GM18858 (cell line): ENCODE measurements around the gene PPP1CA.

ENCODE experiments used
- ATAC-seq: cut with Tn5 transposase; IDR thresholded peaks from one replicate; pipeline ENCODE4 v1.9.1; 2021; ENCODE audit not compliant: unreplicated experiment

Gene PPP1CA

DNA sequence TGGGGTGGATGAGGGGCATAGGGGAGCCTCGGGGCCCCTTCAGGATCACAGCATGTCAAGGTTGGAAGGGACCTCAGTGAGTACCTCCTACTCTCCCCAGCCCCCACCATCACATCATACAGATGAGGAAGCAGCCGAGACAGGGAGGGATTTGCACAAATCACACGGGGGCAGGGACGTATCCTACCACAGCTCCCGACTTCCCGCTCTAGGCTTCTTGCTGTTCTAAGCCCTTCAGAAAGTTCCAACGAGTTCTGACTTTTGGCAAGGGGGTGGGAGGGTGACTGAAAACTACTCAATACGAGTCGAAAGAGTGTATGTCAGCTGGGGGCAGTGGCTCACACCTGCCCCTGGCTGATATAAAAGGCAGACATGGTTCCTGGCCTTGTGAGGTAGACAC lies 14.6 kb downstream of the PPP1CA start:
- no peak for ATAC-seq

DNA sequence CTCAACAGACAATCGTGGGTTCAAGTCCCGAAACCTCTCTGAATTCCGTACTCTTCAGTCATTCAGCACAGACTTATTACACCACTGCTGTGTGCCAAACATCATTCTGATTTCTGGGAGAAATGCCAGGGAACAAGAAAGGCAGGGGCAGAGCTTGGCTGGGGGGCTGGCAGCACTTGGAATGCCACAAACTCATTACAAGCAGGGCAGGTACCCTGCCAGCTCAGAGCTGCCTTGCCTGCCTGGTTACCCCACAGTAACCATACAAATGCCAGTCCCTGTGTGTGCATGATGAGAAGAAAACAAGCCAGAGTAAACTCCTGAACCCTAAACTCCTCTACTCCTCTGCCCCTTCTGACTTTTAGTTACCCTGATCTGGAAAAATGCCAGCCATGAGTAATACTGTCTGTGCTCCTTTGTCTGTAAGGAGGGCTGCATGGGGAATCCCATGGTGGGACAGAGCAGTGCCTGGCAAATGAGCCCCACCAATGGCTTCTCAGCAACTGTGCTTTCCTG lies 16.7 kb downstream of the PPP1CA start:
- ATAC-seq = no peak

DNA sequence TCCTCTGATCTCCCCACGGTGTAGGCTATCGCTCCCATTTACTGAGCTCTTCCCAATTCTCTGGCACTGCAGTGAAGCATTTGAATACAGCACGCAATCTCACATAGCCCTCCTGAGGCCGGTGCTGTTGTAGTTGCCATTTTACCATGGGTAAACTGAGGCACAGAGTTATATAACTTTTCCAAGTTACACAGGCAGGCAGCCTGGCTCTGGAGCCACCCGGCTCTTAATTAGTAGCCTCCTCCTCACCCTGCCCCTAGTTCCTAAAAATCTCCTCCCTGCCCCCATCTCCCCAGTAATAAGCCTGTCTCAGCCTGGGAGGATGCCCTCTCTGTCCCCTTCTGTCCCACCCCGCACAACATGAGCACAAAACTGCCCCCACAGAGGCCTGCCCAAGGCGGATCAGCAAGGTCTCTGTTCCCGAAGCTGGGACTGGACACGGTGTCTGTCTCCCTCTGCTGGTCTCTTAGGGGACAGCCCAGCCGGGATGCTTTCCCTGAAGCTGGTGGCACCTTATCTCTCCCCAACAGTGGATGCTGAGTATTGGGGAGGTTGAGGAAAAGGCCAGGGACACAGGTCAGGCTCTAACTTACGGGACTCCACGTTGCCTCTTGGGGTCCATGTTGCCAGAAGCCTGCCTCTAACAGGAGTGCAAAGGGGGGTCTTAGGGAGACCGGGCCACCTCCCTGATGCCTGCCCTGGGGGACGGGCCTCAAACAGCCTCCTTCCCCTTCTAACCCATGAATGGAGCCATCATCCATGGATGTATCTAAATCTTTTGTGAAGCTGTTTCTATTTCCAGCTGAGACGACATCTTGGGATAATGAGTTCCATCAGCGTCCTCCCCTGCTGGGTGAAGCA lies 19.2 kb downstream of the PPP1CA start:
- no peak for ATAC-seq

DNA sequence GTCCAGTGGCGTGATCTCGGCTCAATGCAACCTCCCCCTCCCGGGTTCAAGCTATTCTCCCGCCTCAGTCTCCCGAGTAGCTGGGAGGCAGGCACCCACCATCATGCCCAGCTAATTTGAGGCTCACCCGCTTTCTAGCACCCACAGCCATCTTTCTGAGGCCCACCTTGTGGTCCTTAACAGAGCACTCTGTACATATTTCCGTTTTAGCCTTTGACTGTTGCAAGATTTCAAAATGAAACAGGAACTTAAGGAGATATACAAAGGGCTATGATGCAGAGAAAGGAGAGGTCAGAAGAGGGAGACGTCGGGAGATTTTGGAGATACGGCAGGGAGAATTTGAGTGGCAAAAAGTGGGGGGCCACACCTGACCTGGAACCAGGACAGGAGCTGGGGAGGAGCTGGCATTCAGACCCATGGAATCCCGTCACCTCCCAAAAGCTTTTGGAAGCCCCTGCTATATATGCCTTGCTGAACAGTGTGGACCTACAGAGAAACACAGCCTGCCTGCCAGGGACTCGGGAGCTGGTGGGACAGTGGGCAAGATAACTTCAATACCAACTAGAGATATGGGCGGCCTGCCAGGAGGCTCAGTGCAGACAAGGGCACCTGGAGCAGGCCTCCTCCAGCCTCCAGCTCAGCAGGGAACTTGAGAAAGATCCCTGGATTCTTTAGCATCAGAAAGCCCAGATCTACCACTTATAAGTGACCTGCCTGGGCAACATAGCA lies 20.2 kb downstream of the PPP1CA start:
- no peak for ATAC-seq

DNA sequence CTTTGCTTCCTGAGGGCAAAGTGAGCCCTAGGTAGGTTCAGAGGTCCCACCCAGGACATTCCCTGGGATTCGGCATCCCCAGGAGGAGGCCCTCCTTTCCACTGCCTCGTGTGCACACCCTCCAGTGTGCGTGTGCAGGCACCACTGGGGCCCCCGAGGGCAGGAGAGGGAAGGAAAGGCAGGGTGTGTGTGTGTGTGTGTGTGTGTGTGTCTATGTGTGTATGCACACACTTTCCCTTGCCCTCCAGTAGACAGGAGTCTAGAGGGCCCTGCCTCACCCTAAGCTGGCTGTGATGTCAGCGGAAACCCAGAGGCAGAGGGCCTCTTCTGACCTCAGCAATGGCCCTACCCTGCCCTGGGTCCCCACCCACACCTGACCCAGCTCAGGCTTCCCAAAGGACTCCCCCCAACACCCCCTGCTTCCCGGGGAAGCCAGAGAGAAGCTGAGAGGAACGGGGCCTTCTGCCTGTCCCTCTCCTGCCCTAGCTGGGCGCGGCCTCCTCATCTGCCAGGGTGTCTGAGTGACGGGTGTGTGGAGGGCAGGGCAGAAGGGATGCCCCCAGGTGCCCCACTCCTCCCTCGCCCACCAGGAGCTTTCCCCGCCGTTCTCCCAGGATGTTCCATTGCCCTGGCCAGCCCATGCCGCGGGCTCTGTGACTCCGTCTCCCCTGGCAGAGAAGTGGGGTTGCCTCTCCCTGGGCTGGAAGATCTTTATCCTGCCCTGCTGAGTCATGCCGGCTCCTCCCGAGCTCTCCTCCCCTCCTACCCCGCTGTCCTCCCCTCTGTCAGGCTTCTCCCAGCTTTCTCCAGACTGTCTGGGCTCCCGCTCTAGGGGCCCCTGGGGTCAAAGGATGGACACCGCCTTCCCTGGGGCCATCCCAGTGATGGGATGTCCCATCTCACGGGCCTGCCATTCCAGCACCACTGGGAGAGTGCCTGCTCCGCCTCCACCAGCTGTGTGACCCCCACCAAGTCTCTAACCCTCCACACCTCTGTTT lies 22.3 kb downstream of the PPP1CA start:
- ATAC-seq = no peak

DNA sequence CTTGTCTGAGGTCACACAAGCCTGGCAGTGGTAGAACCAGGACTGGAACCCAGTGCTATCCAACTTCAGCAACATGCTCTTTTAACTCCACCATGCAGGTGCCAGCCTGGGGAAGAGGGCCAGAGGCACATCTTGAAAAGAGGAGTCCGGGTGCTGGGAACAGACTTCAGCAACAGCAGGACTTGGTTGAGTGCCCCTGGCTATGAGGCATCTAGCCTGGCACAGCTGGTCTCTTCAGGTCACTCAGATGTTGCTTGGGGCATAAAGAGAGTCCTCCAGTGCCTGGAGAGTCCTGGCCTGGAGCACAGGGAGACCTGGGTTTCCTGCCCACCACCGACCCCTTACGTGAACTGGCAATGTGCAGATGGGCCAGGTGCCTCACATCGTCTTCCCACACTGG lies 23.1 kb downstream of the PPP1CA start:
- no peak for ATAC-seq

DNA sequence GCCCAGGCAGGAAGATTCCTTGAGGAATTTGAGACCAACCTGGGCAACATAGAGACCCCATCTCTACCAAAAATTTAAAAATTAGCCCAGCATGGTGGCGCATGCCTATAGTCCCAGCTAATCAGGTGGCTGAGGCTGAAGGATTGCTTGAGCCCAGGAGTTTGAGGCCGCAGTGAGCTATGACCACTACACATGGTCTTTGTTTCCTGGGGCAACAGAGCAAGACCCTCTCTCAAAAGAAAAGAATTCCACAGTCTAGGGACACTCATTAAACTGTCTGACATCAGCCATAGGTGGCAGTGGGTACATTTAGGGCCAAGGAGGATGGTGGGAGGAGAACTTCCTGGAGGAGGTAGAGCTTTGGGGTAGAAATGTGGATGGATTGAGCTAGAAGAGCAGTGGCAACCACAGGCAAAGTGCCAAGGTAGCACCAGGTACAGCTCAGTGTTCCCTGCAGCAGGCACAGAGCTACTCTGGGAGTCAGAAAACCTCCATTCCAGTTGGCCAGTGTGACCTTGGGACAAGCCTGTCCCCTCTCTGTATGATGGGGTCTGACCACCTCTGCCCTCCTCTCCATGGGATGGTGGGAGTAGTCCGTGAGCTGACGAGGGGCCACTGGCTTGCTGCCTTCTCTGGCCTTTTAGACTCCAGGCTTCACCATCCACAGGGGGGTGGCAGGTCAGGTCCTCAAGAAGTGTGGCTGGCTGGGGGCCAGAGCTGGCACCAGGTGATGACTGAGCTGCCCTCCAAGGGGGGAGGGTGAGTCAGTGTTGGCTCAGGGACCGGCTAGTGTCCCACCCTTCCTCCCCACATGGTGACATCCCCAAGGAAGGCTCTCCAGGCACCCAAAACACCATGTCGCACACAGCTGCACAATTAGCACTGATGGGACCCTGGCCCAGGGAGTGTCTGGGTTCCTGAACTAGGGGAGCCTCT lies 24.5 kb downstream of the PPP1CA start:
- ATAC-seq = no peak

DNA sequence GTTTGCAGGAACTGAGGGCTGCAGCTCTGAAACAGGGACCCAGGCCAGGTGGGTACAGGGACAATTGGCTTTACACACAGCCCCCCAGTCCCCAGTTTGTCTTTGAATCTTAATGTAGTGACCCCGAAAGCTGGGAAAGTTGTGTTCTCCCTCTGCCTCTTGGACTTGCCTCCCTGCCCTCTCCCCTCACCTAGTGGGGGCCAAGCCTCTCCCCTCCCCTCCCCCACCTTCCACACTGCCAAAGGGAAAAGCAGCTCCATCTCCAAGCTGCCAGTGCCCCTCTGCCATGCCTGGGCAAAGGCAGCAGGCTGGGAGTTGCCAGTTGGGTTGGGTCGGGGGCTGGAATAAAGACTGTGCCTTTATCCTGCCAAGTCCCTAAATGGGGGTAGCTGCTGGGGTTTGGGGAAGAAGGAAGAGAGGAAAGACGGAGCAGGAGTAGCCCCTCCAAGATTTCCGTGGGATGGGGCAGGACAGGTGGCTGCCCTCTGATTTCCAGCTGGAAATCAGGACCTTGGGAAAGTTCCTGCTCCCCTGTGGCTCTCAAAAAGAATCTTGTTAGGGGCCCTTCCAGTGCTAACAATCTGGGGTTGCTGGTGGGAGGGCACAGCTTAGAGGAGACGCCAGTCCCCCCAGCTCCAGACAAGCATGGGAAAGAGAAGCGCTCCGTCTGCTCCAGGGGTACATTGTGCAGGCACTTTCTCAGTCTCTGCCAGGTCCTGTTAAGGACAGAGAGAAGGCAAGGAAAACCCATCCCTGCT lies 25.4 kb downstream of the PPP1CA start:
- no peak for ATAC-seq

DNA sequence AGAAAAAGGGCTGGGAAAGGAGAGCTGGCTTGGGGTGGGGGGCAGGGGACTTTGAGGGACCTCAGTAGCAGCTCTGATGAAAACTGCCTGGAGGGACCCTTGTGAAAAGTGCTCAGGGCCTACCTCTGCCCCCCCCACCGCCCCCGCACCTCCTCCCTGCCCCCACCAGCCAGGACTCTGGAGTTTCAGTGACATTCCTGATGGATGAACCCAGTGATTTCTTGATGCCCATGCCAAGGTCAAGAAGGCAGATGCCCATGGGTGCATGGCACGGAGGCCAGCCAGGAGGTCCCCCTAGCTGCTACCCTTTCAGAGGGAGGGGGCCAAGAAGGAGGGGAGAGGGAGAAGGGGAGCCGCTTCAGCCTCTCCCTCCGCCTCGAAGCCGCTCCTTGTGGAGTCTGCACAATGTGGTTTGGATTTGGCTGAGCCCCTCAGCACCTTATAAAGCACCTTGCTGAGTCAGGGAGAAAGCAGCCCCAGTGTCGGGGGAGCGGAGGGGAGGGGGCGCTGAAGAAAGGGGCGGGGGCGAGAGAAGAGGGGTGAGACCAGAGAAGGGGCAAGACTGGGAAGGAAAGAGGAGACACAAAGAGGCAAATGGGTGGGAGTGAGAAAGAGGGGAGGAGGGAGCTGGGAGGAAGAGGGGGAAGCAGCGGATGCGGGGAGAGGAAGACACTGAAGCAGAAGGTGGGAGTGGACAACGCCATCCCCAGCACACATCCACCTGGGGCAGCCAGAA lies 26.2 kb downstream of the PPP1CA start:
- ATAC-seq = no peak

DNA sequence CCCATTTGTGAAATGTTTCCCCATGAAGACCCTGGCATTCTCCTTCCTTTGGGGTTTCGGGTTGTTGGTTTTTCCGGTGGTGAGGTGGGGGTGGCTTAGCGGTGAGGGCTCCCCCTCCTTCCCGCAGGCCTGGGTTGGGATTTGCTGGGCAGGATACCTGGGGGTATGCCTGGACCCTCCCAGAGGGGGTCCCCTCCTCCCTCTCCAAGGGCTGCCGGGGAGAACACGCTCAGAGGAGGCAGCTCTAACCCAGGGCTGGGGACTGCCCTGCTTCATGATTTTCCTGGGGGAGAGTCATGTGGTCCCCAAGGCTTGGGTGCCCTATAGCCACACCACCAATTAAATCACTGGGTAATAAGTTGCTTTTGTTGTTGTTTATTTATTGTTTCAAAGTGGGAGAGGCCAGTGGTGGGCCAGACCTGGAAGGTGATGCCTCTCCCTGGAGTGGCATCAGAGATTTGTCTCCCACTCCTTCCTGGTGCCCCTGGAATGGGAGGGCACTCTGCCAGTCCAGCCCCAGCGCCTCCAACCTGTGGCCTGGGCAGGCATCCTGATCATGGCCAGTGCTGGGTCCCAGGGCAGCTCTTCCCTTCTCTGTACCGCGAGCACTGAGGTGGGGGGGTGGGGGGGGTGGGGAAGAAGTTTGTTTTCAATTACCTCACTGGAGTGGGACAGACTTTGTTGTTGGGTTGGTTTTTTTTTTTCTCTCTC lies 26.9 kb downstream of the PPP1CA start:
- no peak for ATAC-seq

DNA sequence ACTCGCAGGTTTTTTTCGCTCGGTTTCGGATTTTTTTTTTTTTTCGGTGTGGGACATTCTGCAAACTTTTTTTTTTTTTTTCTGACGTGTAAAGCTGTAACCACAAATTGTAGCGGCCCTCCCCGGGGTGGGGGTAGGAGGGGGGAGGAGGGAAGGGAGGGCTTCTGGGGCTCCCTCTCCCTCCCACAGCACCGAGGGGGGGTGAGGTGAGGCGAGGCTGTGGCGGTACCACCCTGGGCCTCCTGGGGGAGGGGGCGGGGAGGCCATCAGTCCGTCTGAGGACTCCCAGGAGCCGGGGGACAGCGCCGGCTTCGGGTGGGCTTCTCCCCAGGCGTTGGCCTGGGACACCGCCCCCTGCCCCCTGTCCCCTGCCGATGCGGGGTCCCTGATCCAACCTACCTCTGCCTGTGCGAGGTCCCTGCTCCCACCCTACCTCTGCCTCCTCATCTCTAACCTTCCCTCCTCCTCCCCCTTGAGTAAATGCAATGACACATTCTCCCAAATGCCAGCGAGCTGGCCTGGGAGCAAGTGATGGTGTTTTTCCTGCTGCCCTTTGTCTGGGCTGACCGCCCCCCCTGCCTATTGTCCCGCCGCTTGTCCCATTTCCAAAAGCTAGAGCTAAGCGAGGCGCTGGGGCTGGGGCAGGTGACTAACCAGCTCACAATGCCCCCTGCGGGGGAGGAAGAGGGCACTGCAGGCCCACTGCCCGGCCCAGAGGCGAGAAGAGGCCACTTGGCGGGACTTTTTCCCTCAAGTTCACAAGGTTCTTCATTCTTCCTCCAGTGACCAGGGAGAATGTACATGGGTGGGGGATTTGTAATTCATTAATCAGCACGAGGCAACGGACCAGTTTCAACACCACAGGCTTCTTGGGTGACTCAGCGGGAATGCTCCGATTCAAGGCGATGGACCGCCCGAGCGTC lies 27.7 kb downstream of the PPP1CA start:
- ATAC-seq = no peak

DNA sequence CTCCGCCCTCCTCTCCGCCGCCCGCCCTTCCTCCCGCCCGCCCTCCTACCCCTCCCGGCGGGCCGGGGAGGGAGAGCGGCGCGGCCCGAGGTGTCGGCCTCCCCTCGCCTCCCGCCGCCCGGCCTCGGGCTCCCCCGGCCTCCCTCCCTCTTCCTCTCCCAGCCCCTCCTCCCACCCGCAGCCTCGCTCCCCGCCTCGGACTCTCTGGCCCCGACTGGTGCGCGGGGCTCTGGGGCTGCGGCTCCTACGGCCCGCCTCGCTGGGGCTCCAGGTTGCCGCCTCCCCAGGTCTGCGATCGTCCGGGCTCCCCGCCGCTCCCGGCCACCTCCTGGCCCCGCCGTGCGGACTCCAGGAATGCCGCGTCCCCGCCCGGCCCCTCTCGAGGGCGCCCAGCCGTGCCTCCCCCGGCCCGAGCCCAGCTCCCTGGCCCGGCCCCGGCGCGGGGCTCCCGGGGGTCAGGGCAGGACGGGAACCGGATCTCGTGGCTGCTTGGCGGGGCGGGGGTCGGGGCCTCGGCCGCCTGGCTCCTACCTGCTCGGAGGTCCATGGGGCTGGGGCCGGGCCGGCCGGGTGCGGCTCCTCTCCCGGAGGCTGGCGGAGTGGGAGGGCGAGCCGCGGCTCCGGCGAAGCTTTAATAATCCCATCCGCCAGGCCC lies 28.5 kb downstream of the PPP1CA start, which contains the start of gene CLCF1:
Gene CLCF1, minus strand, starts transcription at position 606 of the 655 bp plus-strand sequence. Its CDS starts 59 bp downstream, at position 547.
- ATAC-seq = no peak

DNA sequence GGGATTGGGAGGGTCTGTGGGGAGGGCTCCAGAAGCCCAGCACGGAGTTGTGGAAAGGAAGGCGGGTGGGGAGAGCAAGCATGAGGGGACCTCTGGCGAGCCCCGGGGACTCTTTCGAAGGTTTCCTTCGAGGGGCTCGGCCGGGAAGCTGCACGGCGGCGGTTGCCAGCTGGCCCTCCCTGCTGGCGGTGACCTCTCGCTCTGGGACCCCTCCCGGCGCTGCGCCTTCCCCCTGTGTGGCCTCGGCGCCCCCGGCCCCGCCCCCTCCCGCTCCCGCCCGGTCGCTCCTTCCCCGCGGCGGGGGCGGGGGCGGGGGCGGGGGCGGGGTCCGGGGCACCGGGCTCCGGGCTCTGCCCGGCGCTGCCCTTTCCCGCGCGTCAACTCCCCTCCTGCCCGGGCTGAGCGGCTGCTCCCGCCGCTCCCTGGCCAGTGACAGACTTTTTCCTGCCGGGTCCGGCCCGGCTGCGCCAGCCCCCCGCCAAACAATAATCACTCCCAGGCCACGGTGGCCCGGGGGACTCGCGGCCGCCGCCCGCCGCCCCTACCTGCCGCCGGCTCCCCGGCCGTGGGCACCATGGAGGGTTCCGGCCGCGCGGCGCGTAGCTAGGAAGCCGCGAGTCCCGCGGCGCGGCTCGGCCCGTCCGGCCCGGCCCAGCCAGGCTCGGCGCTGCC lies 29.2 kb downstream of the PPP1CA start:
- ATAC-seq = no peak

DNA sequence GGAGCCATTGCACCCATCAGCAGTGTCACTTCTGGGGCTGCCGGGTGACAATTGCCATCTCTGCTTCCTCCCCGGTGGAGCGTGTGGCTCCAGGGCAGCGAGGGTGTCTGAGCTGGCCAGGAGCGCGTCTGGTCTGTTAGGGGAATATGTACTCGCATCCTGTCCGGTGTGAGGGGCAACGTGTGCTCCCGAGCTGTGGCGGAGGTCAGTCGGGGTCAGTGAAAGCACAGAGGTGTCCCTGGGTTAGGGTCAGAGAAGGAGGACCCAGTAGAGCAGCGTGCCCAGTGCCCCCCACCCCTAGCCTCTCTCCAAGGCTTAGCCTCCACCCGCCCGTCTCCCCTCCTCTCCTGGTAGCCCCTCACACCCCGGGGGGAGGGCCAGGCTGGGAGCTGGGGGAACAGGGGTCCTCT lies 29.7 kb downstream of the PPP1CA start:
- no peak for ATAC-seq

DNA sequence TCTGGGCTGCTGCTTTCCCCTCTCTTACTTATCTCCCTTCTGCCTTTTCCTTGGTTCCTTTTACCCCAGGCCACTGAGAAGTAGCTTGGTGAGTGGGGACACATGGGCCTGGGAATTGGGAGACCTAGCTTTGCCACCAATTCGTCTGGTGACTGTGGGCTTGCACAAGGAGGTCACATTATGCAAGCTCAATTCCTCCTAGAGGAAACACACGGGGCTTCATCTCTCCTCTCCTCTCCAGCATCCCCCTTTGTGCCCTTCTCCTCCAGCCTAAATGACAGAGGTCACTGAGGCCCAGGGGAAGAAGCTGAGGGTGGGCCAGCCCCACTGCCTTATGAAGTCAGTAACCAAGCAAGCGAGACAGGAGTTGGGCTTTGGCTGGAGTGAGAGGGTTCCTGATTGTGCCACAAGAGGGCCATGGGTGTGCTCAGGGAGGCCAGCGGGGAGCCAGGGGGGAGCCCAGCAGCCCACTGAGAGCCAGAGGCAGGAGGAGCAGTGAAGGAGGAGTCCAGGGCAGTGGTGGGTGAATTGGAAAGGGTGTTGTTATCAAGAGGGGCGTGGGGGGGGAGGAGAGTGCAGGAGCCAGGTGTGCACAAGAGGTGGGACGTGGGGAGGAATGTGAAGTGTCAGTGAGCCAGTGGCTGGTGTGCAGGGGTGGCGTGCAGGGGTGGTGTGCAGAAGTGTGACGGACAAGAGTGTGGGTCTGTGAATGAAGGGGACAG lies 30.3 kb downstream of the PPP1CA start:
- no peak for ATAC-seq
